Mammary epithelial cell (primary cell): Measurements from ENCODE around the gene CC2D2A.

Experiments used
- CTCF ChIP-seq, 2 donors: IDR thresholded peaks in 1 of 2; conservative IDR thresholded peaks in 1 of 2; 2 replicates each; pipeline ENCODE4 v1.5.1; 2011 to 2012; ENCODE audit warnings: inconsistent platforms in 2 of 2, low read length in 2 of 2, mild to moderate bottlenecking in 2 of 2, control low read depth in 1 of 2, low read depth in 1 of 2; ENCODE audit not compliant: insufficient read depth in 1 of 2; ENCODE audit errors: extremely low read depth in 1 of 2
- EZH2 ChIP-seq: IDR thresholded peaks from 2 replicates; pipeline ENCODE4 v1.6.1; 2012; ENCODE audit warnings: low read length, inconsistent platforms, borderline replicate concordance

- no peak for TF ChIP-seq CTCF (conservative IDR thresholded peaks at IDR 0.05 in 1 of 2, IDR thresholded peaks at IDR 0.05 in 1 of 2; ENCODE audit: extremely low read depth in 1 of 2, insufficient read depth in 1 of 2, low read depth in 1 of 2, low read length in 2 of 2)
- TF ChIP-seq EZH2 = no peak
Measured at GRCh38 chr4:15525080-15525479, 55.4 kb downstream of the CC2D2A start.
